A673 (cell line): Measurements from ENCODE around the gene MMP21. TPM values are rescaled to one million over a fixed set of nuclear protein-coding genes. Genes with fewer than 3 reads are reported as not detected.

ENCODE experiments used
- Bru-seq: library from RNA; stranded (reverse); fragments of 400-500 nt; gene quantifications from one replicate; lab custom pipeline; 2021; lab: Mats Ljungman, UMichigan
- BruChase-seq, 2 experiments: library from RNA; stranded (reverse); fragments of 400-500 nt; gene quantifications; one replicate each; lab custom pipeline; 2021; lab: Mats Ljungman, UMichigan
- BruUV-seq: library from RNA; stranded (reverse); fragments of 400-500 nt; replicated peaks from 2 replicates; lab custom pipeline; 2021; lab: Mats Ljungman, UMichigan
- CTCF ChIA-PET: fragments of 300-600 bp; sonication (Branson Sonifier 250); formaldehyde crosslinking; loops from one replicate; lab custom pipeline; 2022; ENCODE audit warnings: antibody characterized with exemption; lab: Charles Lee
- POLR2A ChIA-PET: fragments of 300-600 bp; sonication (Branson Sonifier 250); formaldehyde crosslinking; loops from one replicate; lab custom pipeline; 2022; ENCODE audit warnings: antibody characterized with exemption; ENCODE audit not compliant: low non-redundant PET; lab: Charles Lee
- DNase-seq: peaks from one replicate; pipeline ENCODE4 v3.0.0-alpha.2; 2015; ENCODE audit warnings: low spot score
- H3K27ac ChIP-seq: fragments of 200-600 bp; sonication (generic); 2 replicates; pipeline ENCODE4 v1.5.1; 2016; ENCODE audit warnings: mixed run types, low read depth, mild to moderate bottlenecking, mixed read lengths, antibody characterized with exemption, low read length; ENCODE audit not compliant: poor library complexity, severe bottlenecking
- H3K27me3 ChIP-seq: fragments of 200-600 bp; sonication (generic); replicated peaks from 2 replicates; pipeline ENCODE4 v1.6.1; 2017; ENCODE audit warnings: mixed run types, low read depth, mild to moderate bottlenecking, mixed read lengths, antibody characterized with exemption, low read length; ENCODE audit not compliant: insufficient read depth, poor library complexity
- H3K36me3 ChIP-seq: fragments of 200-600 bp; sonication (generic); 2 replicates; pipeline ENCODE4 v1.6.1; 2016; ENCODE audit warnings: mixed run types, mild to moderate bottlenecking, mixed read lengths, antibody characterized with exemption, low read length; ENCODE audit not compliant: insufficient read depth, poor library complexity, severe bottlenecking
- H3K4me1 ChIP-seq: fragments of 200-600 bp; sonication (generic); 2 replicates; pipeline ENCODE4 v1.6.1; 2017; ENCODE audit warnings: mixed run types, mild to moderate bottlenecking, mixed read lengths, antibody characterized with exemption, low read length; ENCODE audit not compliant: insufficient read depth, poor library complexity, severe bottlenecking
- H3K4me3 ChIP-seq: fragments of 200-600 bp; sonication (generic); 2 replicates; pipeline ENCODE4 v1.5.1; 2016; ENCODE audit warnings: low read depth, mixed run types, mild to moderate bottlenecking, mixed read lengths, low read length; ENCODE audit not compliant: poor library complexity, severe bottlenecking
- H3K9me3 ChIP-seq: fragments of 200-600 bp; sonication (generic); 2 replicates; pipeline ENCODE4 v1.6.1; 2016; ENCODE audit warnings: mixed run types, low read depth, mild to moderate bottlenecking, mixed read lengths, antibody characterized with exemption, low read length; ENCODE audit not compliant: poor library complexity, severe bottlenecking
- EZH2 ChIP-seq: fragments of 200-600 bp; sonication (generic); IDR thresholded peaks from 2 replicates; pipeline ENCODE4 v1.6.1; 2017; ENCODE audit warnings: borderline replicate concordance, low read depth, mild to moderate bottlenecking, mixed read lengths, antibody characterized with exemption, low read length; ENCODE audit not compliant: poor library complexity, severe bottlenecking
- intact Hi-C: fragments of 100-400 bp; cut with micrococcal nuclease; formaldehyde crosslinking; loops from one replicate; pipeline ENCODE4 v1.10.0; 2022; ENCODE audit not compliant: unreplicated experiment
- long read RNA-seq: library from polyadenylated mRNA; stranded (forward); transcript quantifications from one replicate; pipeline ENCODE4 v2.0.0, GENCODE V29; 2022
- total RNA-seq: library from RNA; stranded (reverse); gene quantifications from 2 replicates; pipeline ENCODE4 v1.2.3, GENCODE V29; 2021
- TF ChIP-seq, protein P1 (sequence below): fragments of 300-800, 200-600 bp; sonication (generic); conservative IDR thresholded peaks from 2 replicates; pipeline ENCODE4 v1.5.1; 2017; ENCODE audit warnings: low read depth, mild to moderate bottlenecking, antibody characterized with exemption, low read length, moderate library complexity, mixed read lengths

The MMP21 gene, protein sequence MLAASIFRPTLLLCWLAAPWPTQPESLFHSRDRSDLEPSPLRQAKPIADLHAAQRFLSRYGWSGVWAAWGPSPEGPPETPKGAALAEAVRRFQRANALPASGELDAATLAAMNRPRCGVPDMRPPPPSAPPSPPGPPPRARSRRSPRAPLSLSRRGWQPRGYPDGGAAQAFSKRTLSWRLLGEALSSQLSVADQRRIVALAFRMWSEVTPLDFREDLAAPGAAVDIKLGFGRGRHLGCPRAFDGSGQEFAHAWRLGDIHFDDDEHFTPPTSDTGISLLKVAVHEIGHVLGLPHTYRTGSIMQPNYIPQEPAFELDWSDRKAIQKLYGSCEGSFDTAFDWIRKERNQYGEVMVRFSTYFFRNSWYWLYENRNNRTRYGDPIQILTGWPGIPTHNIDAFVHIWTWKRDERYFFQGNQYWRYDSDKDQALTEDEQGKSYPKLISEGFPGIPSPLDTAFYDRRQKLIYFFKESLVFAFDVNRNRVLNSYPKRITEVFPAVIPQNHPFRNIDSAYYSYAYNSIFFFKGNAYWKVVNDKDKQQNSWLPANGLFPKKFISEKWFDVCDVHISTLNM
- not detected in 2 replicates for total RNA-seq
- percentile 25 among the genes with signal in this experiment for Bru-seq, nascent RNA
- BruChase-seq, experiment 1, labeled RNA remaining after a 2-hour chase = percentile 23 among the genes with signal in this experiment
- percentile 28 among the genes with signal in this experiment for BruChase-seq, experiment 2, labeled RNA remaining after a 6-hour chase
- long read RNA-seq = 0 reads

DNA sequence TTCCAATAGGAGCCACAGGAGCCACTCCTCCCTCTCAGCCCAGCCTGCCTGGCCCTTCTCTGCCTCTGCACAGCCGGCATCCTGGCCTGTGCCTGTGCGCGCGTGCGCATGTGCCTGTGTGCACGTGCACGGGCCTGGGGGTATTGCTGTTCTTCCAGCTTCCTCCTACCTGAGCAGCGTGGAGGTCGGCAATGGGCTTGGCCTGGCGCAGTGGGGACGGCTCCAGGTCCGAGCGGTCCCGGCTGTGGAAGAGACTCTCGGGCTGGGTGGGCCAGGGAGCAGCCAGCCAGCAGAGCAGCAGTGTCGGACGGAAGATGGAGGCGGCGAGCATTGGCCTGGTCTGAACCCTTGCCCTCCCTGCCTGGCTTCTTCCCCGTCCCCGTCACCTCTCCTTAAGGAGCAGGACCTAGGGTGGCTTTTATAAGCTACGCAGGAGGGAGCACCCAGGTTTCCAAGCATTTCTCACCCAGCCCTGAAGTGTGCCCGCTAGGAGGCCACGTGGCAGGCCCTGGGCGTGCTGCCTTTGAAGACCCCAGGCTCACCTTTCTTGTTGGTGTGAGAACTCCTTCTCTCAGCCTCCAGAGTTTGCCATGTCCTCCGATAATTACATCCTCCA, at the start of gene MMP21:
Gene MMP21 (minus strand): TSS at position 331 of the 616 bp plus-strand sequence. CDS start 0 bp downstream, at position 331.
- Histone ChIP-seq H3K9me3 (no peaks in the 10 kb centered on the region), H3K36me3 (no peaks in the 10 kb centered on the region), H3K27me3 (no peaks in the 10 kb centered on the region), H3K4me3 (no peak within 1 kb of the TSS), H3K4me1 (no peaks in the 10 kb centered on the region), H3K27ac (no peak within 1 kb of the TSS)
- ChIA-PET POLR2A (no interaction called here), CTCF (no interaction called here)
- DNase-seq = no peak
- TF ChIP-seq EZH2 = no peak
- TF ChIP-seq, protein P1, sequence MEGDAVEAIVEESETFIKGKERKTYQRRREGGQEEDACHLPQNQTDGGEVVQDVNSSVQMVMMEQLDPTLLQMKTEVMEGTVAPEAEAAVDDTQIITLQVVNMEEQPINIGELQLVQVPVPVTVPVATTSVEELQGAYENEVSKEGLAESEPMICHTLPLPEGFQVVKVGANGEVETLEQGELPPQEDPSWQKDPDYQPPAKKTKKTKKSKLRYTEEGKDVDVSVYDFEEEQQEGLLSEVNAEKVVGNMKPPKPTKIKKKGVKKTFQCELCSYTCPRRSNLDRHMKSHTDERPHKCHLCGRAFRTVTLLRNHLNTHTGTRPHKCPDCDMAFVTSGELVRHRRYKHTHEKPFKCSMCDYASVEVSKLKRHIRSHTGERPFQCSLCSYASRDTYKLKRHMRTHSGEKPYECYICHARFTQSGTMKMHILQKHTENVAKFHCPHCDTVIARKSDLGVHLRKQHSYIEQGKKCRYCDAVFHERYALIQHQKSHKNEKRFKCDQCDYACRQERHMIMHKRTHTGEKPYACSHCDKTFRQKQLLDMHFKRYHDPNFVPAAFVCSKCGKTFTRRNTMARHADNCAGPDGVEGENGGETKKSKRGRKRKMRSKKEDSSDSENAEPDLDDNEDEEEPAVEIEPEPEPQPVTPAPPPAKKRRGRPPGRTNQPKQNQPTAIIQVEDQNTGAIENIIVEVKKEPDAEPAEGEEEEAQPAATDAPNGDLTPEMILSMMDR = no peak
- BruUV-seq = no TSS peak
- intact Hi-C loops = no loop called here

DNA sequence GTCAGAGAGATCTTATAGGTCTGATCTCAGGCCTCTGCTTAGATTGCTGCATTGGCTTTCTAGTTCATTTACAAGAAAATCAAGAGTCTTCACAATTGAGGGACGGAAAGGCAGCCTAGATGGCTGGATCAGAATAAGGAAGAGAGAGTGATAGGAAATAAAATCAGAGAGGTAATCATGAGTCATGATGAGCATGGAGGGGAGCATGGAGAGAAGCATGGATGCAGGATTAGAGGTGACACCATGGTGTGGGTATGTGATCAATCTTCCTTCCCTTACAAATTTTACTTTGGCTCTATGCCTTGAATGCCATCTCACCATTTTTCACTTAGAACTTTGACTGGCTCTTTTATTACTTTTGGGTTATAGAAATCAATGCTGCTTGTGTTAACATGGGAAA, 49.1 kb upstream of the MMP21 start:
- POLR2A ChIA-PET = no interaction called here
- DNase-seq = no peak
- no peaks in the 10 kb centered on the region for H3K9me3 ChIP-seq
- peak overlapping the region; percentile 15 for H3K27ac ChIP-seq
- H3K36me3 ChIP-seq = peaks cover 41% of the 10 kb centered on the region
- H3K4me3 ChIP-seq = peak overlapping the region; percentile 80
- intact Hi-C loops = no loop called here
- H3K4me1 ChIP-seq = peaks cover 8% of the 10 kb centered on the region
- no TSS peak for BruUV-seq
- no peaks in the 10 kb centered on the region for H3K27me3 ChIP-seq
- CTCF ChIA-PET = no interaction called here
- no peak for TF ChIP-seq EZH2
- TF ChIP-seq, protein P1 = no peak

DNA sequence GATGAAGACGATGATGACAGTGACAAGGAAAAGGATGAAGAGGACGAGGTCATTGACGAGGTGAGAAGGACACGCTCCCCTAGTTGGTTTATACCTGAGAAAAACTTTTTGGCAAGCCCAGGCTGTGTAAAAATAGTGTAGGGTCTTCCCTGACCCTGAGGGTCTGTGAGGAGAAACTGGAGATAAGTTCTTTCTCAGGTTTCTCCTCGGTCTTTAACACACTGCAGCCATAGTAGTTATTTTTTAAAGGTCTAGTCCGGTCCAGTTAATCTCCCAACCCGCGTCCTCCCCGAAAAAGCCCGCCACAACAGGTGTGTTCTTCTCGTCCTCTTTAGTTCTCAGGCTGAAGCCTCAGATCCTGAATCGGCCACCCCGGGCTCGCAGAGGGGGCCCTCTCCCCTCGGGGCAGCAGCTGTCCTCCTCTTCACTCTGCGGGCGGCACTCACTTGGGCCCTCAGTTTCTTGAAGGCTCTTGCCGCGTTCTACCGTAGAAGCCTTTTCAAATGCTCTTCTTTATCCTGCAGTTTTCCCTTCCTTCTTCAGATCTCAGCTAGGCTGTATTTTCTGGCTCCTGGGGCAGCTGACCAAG, 48.1 kb upstream of the MMP21 start:
- peak; percentile 14 for DNase-seq
- TSS peak; percentile 72 for BruUV-seq
- TF ChIP-seq, protein P1 = no peak
- TF ChIP-seq EZH2 = no peak
- intact Hi-C loops = no loop called here
- Histone ChIP-seq H3K36me3 (peaks cover 32% of the 10 kb centered on the region), H3K27ac (peak overlapping the region; percentile 99), H3K27me3 (no peaks in the 10 kb centered on the region), H3K4me1 (peaks cover 8% of the 10 kb centered on the region), H3K4me3 (peak overlapping the region; percentile 80), H3K9me3 (no peaks in the 10 kb centered on the region)
- CTCF ChIA-PET = interaction anchor here (0.7 kb wide), 1 partner anchor 564 kb away, joined by 3 read pairs; no protein-coding TSS in a partner anchor
- POLR2A ChIA-PET = interaction anchor here (0.7 kb wide), 1 partner anchor 15 kb away, joined by 3 read pairs; no protein-coding TSS in a partner anchor
